ENCODE data around the gene HAO2.

DNA sequence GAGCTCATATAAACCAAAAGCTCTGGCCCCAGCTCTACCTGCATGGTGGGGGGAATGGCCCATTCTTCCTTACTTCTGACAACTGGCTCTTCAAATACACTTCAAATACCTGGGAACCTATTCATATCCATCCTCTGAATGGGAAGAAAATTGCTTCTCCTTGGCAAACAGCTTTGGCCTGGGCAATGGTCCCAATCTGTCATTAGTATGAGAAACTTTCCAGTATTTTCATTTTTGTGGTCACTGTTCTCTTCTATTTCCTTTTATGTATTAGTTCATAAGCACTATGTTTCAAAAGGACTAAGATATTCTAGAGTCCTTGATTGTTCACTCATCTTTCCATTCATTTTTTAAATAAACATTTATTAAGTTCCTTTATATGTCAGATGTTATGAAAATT lies 41.1 kb downstream of the HAO2 start:
- TF ChIP-seq, protein P1, sequence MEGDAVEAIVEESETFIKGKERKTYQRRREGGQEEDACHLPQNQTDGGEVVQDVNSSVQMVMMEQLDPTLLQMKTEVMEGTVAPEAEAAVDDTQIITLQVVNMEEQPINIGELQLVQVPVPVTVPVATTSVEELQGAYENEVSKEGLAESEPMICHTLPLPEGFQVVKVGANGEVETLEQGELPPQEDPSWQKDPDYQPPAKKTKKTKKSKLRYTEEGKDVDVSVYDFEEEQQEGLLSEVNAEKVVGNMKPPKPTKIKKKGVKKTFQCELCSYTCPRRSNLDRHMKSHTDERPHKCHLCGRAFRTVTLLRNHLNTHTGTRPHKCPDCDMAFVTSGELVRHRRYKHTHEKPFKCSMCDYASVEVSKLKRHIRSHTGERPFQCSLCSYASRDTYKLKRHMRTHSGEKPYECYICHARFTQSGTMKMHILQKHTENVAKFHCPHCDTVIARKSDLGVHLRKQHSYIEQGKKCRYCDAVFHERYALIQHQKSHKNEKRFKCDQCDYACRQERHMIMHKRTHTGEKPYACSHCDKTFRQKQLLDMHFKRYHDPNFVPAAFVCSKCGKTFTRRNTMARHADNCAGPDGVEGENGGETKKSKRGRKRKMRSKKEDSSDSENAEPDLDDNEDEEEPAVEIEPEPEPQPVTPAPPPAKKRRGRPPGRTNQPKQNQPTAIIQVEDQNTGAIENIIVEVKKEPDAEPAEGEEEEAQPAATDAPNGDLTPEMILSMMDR (conservative IDR thresholded peaks at IDR 0.05; ENCODE audit: low read length), result no peak
- no peak for TF ChIP-seq EZH2phosphoT487 (IDR thresholded peaks at IDR 0.05; ENCODE audit: borderline replicate concordance, low read depth, low read length)
